ENCODE data around the gene TUBB. TPM values are rescaled to one million over a fixed set of nuclear protein-coding genes. Genes with fewer than 3 reads are reported as not detected.

The TUBB gene
- total and polyA plus RNA-seq, 2 of the 4 experiments (the other 2 are of a cell fraction) = 1,401 to 2,004 TPM

- Histone ChIP-seq H3K4me2 (ENCODE audit: low read depth, low read length) (peak overlapping the region; percentile 96), H3K56ac (ENCODE audit: extremely low read depth, insufficient read depth, low read length) (peak overlapping the region; percentile 100), H3K9me3 (ENCODE audit: control insufficient read depth, insufficient read depth, low read length) (no peaks in the 10 kb centered on the region), H2BK20ac (ENCODE audit: low read depth, low read length) (0 out of 2 replicates have a peak overlapping the region, but pooled peaks have one; percentile 32), H3K4ac (ENCODE audit: low read depth, low read length) (peak overlapping the region; percentile 100), H3K27ac (ENCODE audit: insufficient read depth, low read length) (peak overlapping the region; percentile 100), H3K18ac (ENCODE audit: low read depth, low read length) (peak overlapping the region; percentile 92), H3K23ac (ENCODE audit: low read depth, low read length) (peak overlapping the region; percentile 100), H2BK5ac (ENCODE audit: low read depth, low read length, poor library complexity, severe bottlenecking) (peak overlapping the region; percentile 98), H3K36me3 (ENCODE audit: control insufficient read depth, insufficient read depth, low read length) (peaks cover 40% of the 10 kb centered on the region), H2BK120ac (ENCODE audit: low read depth, low read length) (peak overlapping the region; percentile 88), H3K9me1 (ENCODE audit: insufficient read depth, low read length) (peaks cover 8% of the 10 kb centered on the region), H4K20me1 (ENCODE audit: insufficient read depth, low read length) (peaks cover 63% of the 10 kb centered on the region), H3K27me3 (ENCODE audit: control insufficient read depth, insufficient read depth, low read length) (no peaks in the 10 kb centered on the region), H3K79me1 (ENCODE audit: low read depth in 1 of 2, low read length in 2 of 2) (peaks cover 16 to 40% of the 10 kb centered on the region in 2 experiments; a peak in 3 of 4 replicates), H3K14ac (replicated peaks; ENCODE audit: low read depth, low read length) (peak overlapping the region; percentile 100), H3K9ac (ENCODE audit: low read depth, low read length) (peak overlapping the region; percentile 100), H3K4me1 (ENCODE audit: control insufficient read depth, insufficient read depth, low read length) (peaks cover 24% of the 10 kb centered on the region), H4K5ac (ENCODE audit: low read depth, low read length) (peak overlapping the region; percentile 73), H3K4me3 (ENCODE audit: insufficient read depth, low read depth, low read length) (peak overlapping the region; percentile 97), H2AK9ac (replicated peaks; ENCODE audit: low read depth, low read length, poor library complexity) (peak overlapping the region; percentile 100), H2AFZ (replicated peaks; ENCODE audit: low read length, poor library complexity) (no peak overlapping the region), H4K8ac (ENCODE audit: low read depth in 2 of 2, low read length in 2 of 2) (peak overlapping the region; percentile 90 to 96), H4K91ac (ENCODE audit: insufficient read depth, low read depth, low read length) (peak overlapping the region; percentile 99), H2BK15ac (ENCODE audit: low read depth, low read length) (peak overlapping the region; percentile 96; the same call in 2 of the 3 replicates), H2AK5ac (ENCODE audit: low read depth, low read length) (peak overlapping the region; percentile 100)
- no peak for ATAC-seq (ENCODE audit: low read depth)
- peak; percentile 44 for DNase-seq
- dilution Hi-C loops (cut with HindIII; ENCODE audit: low sequenced_read_pairs, unreplicated experiment) = no loop called here
- CTCF ChIA-PET = no interaction called here
- intact Hi-C loops (cut with micrococcal nuclease) = loop anchor here (5.0 kb wide), 1 partner anchor 403 kb away; no protein-coding TSS in a partner anchor
- POLR2A ChIA-PET (ENCODE audit: unreplicated experiment) = interaction anchor here (0.7 kb wide), 1 partner anchor 70 kb away, joined by 6 read pairs; no protein-coding TSS in a partner anchor
- TF ChIP-seq, protein P1, sequence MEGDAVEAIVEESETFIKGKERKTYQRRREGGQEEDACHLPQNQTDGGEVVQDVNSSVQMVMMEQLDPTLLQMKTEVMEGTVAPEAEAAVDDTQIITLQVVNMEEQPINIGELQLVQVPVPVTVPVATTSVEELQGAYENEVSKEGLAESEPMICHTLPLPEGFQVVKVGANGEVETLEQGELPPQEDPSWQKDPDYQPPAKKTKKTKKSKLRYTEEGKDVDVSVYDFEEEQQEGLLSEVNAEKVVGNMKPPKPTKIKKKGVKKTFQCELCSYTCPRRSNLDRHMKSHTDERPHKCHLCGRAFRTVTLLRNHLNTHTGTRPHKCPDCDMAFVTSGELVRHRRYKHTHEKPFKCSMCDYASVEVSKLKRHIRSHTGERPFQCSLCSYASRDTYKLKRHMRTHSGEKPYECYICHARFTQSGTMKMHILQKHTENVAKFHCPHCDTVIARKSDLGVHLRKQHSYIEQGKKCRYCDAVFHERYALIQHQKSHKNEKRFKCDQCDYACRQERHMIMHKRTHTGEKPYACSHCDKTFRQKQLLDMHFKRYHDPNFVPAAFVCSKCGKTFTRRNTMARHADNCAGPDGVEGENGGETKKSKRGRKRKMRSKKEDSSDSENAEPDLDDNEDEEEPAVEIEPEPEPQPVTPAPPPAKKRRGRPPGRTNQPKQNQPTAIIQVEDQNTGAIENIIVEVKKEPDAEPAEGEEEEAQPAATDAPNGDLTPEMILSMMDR (conservative IDR thresholded peaks at IDR 0.05; ENCODE audit: low read depth, low read length) = no peak
- no peak for TF ChIP-seq USF2 (IDR thresholded peaks at IDR 0.05; ENCODE audit: low read depth, low read length)
- TF ChIP-seq MAZ (IDR thresholded peaks at IDR 0.05; ENCODE audit: borderline replicate concordance, low read depth, low read length) = peak; percentile 51; the same call in 1 of the 2 replicates
- no peak for TF ChIP-seq MXI1 (IDR thresholded peaks at IDR 0.05; ENCODE audit: borderline replicate concordance, low read depth, low read length)
- in situ Hi-C loops (cut with MboI; ENCODE audit: low sequenced_read_pairs) = loop anchor here (5.0 kb wide), 1 partner anchor 38 kb away; the partner anchor contains the start of gene TUBB
- BruUV-seq (replicated peaks) = no TSS peak
- WGBS, 2 experiments (ENCODE audit: extremely low coverage in 2 of 2, insufficient read length in 1 of 2) = 55% methylated on average over 6 of the region's 21 CpGs; no CpG with 5 or more reads in 1 of the 2 experiments
Measured at GRCh38 chr6:30684386-30685156, 35.6 kb upstream of the TUBB start.
